Erythroblast (primary cell): ENCODE data around the gene NCBP3.

Source experiments
- DNase-seq, 2 experiments: peaks; one replicate each; lab custom pipeline; 2025; lab: John Stamatoyannopoulos, UW
- GATA1 ChIP-seq: IDR thresholded peaks from 2 replicates; pipeline ENCODE4 v1.6.1; 2011; ENCODE audit warnings: low read depth, mild to moderate bottlenecking, control low read depth, low read length, moderate library complexity
- POLR2A ChIP-seq: IDR thresholded peaks from 2 replicates; pipeline ENCODE4 v1.6.1; 2011; ENCODE audit warnings: mild to moderate bottlenecking, low read length

Gene NCBP3

GRCh38 chr17:3762922-3763776 lies 82.9 kb downstream of the NCBP3 start:
- no peak for DNase-seq
- TF ChIP-seq POLR2A (no peak), GATA1 (no peak)

DNA sequence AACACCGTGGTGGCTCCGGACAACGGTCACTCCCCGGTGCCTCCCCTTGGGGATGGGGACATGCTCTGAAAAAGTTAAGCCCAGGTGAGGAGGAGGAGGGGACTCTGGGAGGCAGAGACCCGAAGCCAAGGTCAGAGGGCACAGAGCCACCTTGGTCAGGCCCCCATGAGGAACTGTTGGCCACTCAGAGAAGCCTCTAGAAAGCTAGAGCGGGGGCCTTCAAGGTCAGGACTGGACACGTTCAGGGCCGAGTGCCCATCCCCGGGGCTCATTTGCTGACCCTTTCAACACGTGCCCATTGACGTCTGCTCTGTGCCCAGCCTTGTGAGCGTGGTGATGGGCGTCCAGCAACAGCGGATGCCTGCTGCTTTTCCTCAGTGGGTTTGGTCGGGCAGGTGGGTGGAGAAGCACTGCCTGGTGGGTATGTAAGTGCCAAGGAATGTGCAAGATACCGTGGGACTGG lies 84.1 kb downstream of the NCBP3 start:
- DNase-seq, result no peak
- TF ChIP-seq GATA1, result no peak
- TF ChIP-seq POLR2A, result no peak

DNA sequence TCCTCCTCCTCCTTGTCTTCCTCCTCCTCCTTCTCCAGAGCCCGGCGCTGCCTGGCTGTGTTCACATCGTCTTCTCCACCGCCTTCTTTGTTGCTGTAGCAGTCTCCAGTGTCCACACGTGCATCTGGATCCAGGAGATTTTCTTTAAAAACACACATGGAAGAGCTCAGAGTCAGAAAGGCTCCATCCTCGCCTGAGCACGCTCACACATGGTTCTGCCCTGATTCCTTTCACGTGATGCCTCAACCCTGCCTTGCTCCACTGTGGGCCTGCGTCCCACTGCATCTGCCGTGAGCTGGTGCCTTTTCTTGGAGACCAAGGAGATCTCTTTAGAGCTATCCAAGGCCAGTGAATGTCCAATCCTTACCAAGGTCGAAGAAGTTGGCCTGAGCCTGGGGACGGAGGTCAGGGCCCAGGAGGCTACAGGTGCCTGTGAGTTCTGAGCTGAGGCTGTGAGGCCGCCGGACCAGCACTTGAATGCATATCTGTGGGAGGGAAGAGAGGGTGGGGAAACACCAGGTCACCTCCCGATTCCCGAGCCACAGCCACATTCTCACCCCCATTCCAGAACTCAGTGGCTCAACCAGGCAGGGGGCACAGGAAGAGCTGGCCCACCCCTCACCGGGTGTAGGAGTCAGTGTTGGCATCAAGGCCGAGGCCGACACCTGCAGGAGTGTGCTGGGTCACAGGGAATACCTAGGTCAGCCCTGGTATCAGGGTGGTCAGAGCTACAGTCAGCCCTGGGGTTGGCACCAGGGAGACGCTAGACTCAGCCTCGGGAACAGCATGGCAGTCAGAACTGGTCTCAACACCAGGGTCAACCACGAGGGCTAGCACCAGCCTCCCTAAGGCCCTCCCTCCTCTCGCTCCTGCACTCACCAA lies 84.8 kb downstream of the NCBP3 start:
- no peak for TF ChIP-seq GATA1
- no peak for TF ChIP-seq POLR2A
- DNase-seq, result no peak

DNA sequence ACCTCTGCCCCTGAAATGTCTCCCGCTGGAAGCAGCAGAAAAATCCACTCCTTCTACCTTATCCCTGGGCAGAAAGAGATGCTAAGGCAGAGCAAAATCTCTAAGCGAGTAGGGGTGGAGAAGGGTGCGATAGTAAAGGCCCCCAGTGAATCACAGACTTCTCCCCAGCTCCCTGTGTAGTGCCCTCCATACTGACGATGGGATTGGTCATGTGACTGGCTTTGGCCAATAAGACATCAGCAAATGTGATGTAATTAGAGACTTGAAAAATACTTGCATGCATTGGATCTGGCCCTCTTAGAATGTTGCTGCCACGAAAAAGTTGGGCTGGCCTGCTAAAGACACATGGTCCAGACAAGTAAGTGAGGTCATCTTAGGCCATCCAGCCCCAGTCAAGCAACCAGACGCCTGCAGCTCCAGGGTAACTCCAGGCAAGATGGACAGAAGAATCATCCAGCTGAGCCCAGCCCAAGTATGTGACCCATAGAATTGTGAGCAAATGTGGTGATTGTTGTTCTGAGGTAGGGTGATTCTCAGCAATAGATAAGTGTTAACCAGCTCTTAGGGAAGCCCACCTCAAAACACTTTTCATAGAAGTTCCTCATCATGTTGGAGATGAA lies 86.3 kb downstream of the NCBP3 start:
- DNase-seq, result no peak
- TF ChIP-seq POLR2A (no peak), GATA1 (no peak)

DNA sequence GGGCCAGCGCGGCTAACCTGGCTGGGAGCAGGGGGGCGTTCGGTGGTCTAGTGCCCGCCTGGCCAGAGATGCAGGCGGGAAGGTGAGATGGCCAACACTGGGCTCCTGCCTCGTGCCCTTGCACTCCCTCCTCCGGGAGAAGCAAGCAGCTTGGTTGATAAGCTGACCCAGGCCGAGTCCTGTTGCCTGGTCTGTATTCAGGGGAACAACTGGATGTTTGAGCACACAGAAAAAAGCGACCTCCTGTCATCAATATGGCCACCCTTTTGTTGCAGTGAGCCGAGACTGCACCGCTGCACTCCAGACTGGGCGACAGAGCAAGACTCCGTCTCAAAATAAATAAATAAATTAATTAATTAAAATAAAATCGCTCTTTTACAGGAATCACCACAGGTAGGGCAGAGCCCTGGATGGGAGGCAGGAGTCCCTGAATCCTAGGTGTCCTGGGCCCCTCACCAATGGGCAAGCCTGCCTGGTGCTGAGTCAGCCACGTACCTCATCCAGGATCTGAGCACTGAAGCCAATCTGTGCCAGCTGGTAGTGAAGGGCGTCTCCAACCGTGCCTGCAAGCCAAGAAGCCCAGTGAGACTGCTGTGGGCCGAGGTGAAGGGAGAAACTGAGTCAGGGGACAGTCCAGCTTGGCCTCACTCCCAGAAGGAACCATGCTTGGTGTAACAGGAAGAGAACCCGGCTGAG lies 90.6 kb downstream of the NCBP3 start:
- no peak for TF ChIP-seq GATA1
- TF ChIP-seq POLR2A, result no peak

DNA sequence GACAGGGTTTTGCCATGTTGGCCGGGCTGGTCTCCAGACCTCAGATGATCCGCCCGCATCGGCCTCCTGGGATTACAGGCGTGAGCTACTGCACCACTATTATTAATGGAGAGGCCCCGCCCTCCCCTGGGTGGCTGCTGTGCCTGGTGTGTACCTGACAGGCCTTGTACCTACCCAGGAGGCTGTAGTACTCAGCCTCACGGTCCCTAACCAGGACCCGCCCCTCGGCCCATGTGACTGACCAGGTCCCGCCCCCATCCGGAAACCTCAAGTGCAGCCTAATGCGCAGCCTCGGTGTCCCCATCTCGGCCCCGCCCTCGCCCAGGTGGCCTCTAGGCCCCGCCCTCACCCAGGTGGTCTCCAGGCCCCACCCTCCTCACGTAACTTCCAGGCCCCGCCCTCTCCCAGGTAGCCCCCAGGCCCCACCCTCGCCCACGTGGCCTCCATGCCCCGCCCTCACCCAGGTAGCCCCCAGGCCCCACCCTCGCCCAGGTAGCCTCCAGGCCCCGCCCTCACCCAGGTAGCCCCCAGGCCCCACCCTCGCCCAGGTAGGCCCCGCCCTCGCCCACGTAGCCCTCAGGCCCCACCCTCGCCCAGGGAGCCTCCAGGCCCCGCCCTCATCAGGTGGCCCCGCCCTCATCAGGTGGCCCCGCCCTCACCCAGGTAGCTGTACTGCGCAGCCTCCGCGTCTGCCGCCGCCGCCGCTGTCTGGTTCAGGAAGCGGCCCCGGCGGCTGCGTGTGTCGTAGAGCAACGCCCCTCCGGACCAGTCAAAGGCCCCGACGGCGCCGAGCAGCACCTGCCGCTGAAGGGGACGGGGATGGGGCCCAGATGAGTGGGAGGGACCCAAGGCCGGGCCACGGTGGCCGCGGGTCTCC lies 91.3 kb downstream of the NCBP3 start:
- no peak for TF ChIP-seq POLR2A
- TF ChIP-seq GATA1, result no peak
- peak; percentile 45 to 51 for DNase-seq

More for the DNA sequence above, 90.6 kb downstream of the NCBP3 start:
- DNase-seq, result no peak

DNA sequence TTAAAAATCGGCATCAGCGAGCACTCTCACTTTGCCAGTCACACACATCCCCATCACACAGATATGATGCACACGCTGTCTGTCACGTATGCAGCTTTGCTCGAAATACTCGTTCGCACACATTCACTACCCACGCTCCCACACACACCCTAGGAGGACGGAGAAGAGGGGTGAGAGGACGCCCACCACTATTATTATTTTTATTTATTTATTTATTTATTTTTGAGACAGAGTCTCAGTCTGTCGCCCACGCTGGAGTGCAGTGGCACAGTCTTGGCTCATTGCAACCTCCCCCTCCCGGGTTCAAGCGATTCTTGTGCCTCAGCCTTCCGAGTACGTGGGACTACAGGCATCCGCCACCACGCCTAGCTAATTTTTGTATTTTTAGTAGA lies 92.0 kb downstream of the NCBP3 start:
- no peak for DNase-seq
- TF ChIP-seq POLR2A (no peak), GATA1 (no peak)

GRCh38 chr17:3753624-3754023 lies 92.4 kb downstream of the NCBP3 start:
- DNase-seq, result no peak
- no peak for TF ChIP-seq GATA1
- TF ChIP-seq POLR2A, result no peak
